HepG2 (cell line): Measurements from ENCODE around the gene SF3B6. TPM values are rescaled to one million over a fixed set of nuclear protein-coding genes. Genes with fewer than 3 reads are reported as not detected.

Source experiments
- FOXP4 ChIP-seq: sonication (generic); formaldehyde crosslinking; IDR thresholded peaks from 2 replicates; pipeline ENCODE4 v1.4.0; 2020; ENCODE audit warnings: missing genetic modification reagents
- GABPA ChIP-seq, 2 experiments: IDR thresholded peaks; 2 replicates each; pipeline ENCODE4 v1.6.1; 2011 to 2016; ENCODE audit warnings: low read depth in 2 of 2, low read length in 1 of 2, missing biosample characterization in 1 of 2, missing genetic modification characterization in 1 of 2
- JDP2 ChIP-seq: sonication (generic); formaldehyde crosslinking; IDR thresholded peaks from 2 replicates; pipeline ENCODE4 v1.8.1; 2022; ENCODE audit warnings: missing genetic modification reagents, borderline replicate concordance
- MXD1 ChIP-seq: sonication (generic); formaldehyde crosslinking; IDR thresholded peaks from 2 replicates; pipeline ENCODE4 v1.4.0; 2020; ENCODE audit warnings: mild to moderate bottlenecking, missing genetic modification reagents
- NCOA2 ChIP-seq: sonication (generic); formaldehyde crosslinking; IDR thresholded peaks from 2 replicates; pipeline ENCODE4 v1.8.0; 2022; ENCODE audit warnings: inconsistent platforms
- NFE2L1 ChIP-seq: sonication (generic); formaldehyde crosslinking; IDR thresholded peaks from 2 replicates; pipeline ENCODE4 v1.4.0; 2020; ENCODE audit warnings: missing genetic modification reagents, mild to moderate bottlenecking, borderline replicate concordance
- RBM39 ChIP-seq: fragments of 200-400 bp; formaldehyde crosslinking; IDR thresholded peaks from one replicate; pipeline ENCODE4 v1.6.1; 2018; ENCODE audit warnings: antibody characterized with exemption, mild to moderate bottlenecking, low read depth, low read length; ENCODE audit not compliant: poor library complexity, severe bottlenecking
- TFDP1 ChIP-seq: IDR thresholded peaks from 2 replicates; pipeline ENCODE4 v1.6.1; 2016; ENCODE audit warnings: missing compliant biosample characterization, missing genetic modification reagents, borderline replicate concordance
- TOE1 ChIP-seq: sonication (generic); formaldehyde crosslinking; IDR thresholded peaks from 2 replicates; pipeline ENCODE4 v1.4.0; 2020; ENCODE audit warnings: mild to moderate bottlenecking, missing genetic modification reagents
- ZBTB43 ChIP-seq: sonication (generic); formaldehyde crosslinking; conservative IDR thresholded peaks from 2 replicates; pipeline ENCODE4 v1.4.0; 2020; ENCODE audit warnings: missing genetic modification reagents
- ZFP1 ChIP-seq: IDR thresholded peaks from 2 replicates; pipeline ENCODE4 v1.6.1; 2016
- ZGPAT ChIP-seq: IDR thresholded peaks from 2 replicates; pipeline ENCODE4 v1.6.1; 2016; ENCODE audit warnings: mild to moderate bottlenecking
- ZNF224 ChIP-seq: sonication (generic); formaldehyde crosslinking; IDR thresholded peaks from 2 replicates; pipeline ENCODE4 v1.5.0; 2020; ENCODE audit warnings: mild to moderate bottlenecking, missing genetic modification reagents
- ZNF639 ChIP-seq: conservative IDR thresholded peaks from 2 replicates; pipeline ENCODE4 v1.6.1; 2018; ENCODE audit warnings: missing genetic modification reagents
- ZNF782 ChIP-seq: sonication (generic); formaldehyde crosslinking; IDR thresholded peaks from 2 replicates; pipeline ENCODE4 v1.4.0; 2020; ENCODE audit warnings: missing genetic modification reagents, mild to moderate bottlenecking, borderline replicate concordance
- ZNF879 ChIP-seq: sonication (generic); formaldehyde crosslinking; IDR thresholded peaks from 2 replicates; pipeline ENCODE4 v1.8.1; 2023; ENCODE audit warnings: missing genetic modification reagents
- ZSCAN20 ChIP-seq: sonication (generic); formaldehyde crosslinking; IDR thresholded peaks from 2 replicates; pipeline ENCODE4 v1.4.0; 2020; ENCODE audit warnings: missing genetic modification reagents, mild to moderate bottlenecking, borderline replicate concordance
- polyA plus RNA-seq, 8 experiments: library from polyadenylated mRNA; depleted of rRNA in 3 of 8; stranded (reverse) in 7 of 8; unstranded in 1 of 8; fragments of >200 nt; fragmentation: Illumina TruSeq in 4 of 8; extraction: Trizol in 4 of 8; gene quantifications; 2 replicates each; pipeline versions ENCODE4 v1.2.1 to v1.2.3, GENCODE V29; 2011 to 2016; ENCODE audit warnings: low read depth in 4 of 8, missing spikeins in 1 of 8, mixed read lengths in 1 of 8; ENCODE audit not compliant: insufficient read depth in 1 of 8
- total RNA-seq, 5 experiments: library from RNA; depleted of rRNA; stranded (reverse); fragments of >200 nt; fragmentation: Illumina TruSeq; extraction: Trizol; gene quantifications; 2 replicates each; pipeline ENCODE4 v1.2.3, GENCODE V29; 2016; ENCODE audit warnings: low read depth in 1 of 5
- TF ChIP-seq, protein P1 (sequence below): sonication (generic); formaldehyde crosslinking; IDR thresholded peaks from 2 replicates; pipeline ENCODE4 v1.4.0; 2020; ENCODE audit warnings: mild to moderate bottlenecking, missing genetic modification reagents

SF3B6 gene
- total and polyA plus RNA-seq, 2 of the 13 experiments (the other 11 are each of a cell fraction or from before 2014, with no cell fraction given) = 177 to 182 TPM

- TF ChIP-seq MXD1 (no peak; the same call in 1 of the 2 replicates), TFDP1 (CRISPR knock-in tag) (no peak), FOXP4 (peak; percentile 66; the same call in 1 of the 2 replicates), ZNF879 (CRISPR knock-in tag) (no peak), ZNF782 (CRISPR knock-in tag) (no peak), ZSCAN20 (CRISPR knock-in tag) (no peak), NFE2L1 (CRISPR knock-in tag) (0 out of 2 replicates have a peak, but pooled peaks have one; percentile 57), ZFP1 (CRISPR knock-in tag) (0 out of 2 replicates have a peak, but pooled peaks have one; percentile 28), RBM39 (no peak), GABPA (IDR thresholded peaks at IDR 0.05; ENCODE audit: low read depth, low read length) (no peak), GABPA (CRISPR knock-in tag; IDR thresholded peaks at IDR 0.05; ENCODE audit: low read depth) (no peak), JDP2 (CRISPR knock-in tag) (no peak), ZNF224 (CRISPR knock-in tag) (no peak), ZNF639 (CRISPR knock-in tag) (0 out of 2 replicates have a peak, but pooled peaks have one; percentile 27), ZGPAT (CRISPR knock-in tag) (peak; percentile 72), ZBTB43 (CRISPR knock-in tag) (no peak), TOE1 (CRISPR knock-in tag) (no peak), NCOA2 (CRISPR knock-in tag) (peak; percentile 88)
- TF ChIP-seq, protein P1, sequence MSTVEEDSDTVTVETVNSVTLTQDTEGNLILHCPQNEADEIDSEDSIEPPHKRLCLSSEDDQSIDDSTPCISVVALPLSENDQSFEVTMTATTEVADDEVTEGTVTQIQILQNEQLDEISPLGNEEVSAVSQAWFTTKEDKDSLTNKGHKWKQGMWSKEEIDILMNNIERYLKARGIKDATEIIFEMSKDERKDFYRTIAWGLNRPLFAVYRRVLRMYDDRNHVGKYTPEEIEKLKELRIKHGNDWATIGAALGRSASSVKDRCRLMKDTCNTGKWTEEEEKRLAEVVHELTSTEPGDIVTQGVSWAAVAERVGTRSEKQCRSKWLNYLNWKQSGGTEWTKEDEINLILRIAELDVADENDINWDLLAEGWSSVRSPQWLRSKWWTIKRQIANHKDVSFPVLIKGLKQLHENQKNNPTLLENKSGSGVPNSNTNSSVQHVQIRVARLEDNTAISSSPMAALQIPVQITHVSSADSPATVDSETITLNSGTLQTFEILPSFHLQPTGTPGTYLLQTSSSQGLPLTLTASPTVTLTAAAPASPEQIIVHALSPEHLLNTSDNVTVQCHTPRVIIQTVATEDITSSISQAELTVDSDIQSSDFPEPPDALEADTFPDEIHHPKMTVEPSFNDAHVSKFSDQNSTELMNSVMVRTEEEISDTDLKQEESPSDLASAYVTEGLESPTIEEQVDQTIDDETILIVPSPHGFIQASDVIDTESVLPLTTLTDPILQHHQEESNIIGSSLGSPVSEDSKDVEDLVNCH (CRISPR knock-in tag) = no peak
Observed at GRCh38 chr2:24022324-24022974, 53.7 kb downstream of the SF3B6 start (continued).
